ENCODE results near the gene PRKG1. TPM values are rescaled to one million over a fixed set of nuclear protein-coding genes. Genes with fewer than 3 reads are reported as not detected.

PRKG1 gene
- total RNA-seq, 4 donors from 2014 or later, result 26.5 to 72.3 (median 58.1) TPM

GRCh38 chr10:52212062-52212461, 1137.8 kb downstream of the PRKG1 start:
- Histone ChIP-seq H3K4me1 (no peaks in the 10 kb centered on the region), H3K4me3 (replicated peaks in 1 of 3) (no peak overlapping the region), H3K27me3 (no peaks in the 10 kb centered on the region), H3K36me3 (no peaks in the 10 kb centered on the region), H3K9me3 (no peaks in the 10 kb centered on the region), H3K27ac (no peak overlapping the region)
- WGBS, 2 donors, result 87 to 94% methylated on average over 4 of the region's 4 CpGs
- no peak for TF ChIP-seq POLR2A (IDR thresholded peaks at IDR 0.05)
- no peak for TF ChIP-seq CTCF (IDR thresholded peaks at IDR 0.05)
- intact Hi-C loops (cut with DNase I), result no loop called here
- no peak for DNase-seq

GRCh38 chr10:52212802-52213201, 1138.5 kb downstream of the PRKG1 start:
- Histone ChIP-seq H3K27ac (no peak overlapping the region), H3K4me1 (no peaks in the 10 kb centered on the region), H3K4me3 (replicated peaks in 1 of 3) (no peak overlapping the region), H3K9me3 (no peaks in the 10 kb centered on the region), H3K36me3 (no peaks in the 10 kb centered on the region), H3K27me3 (no peaks in the 10 kb centered on the region)
- DNase-seq, result no peak
- no peak for TF ChIP-seq CTCF (IDR thresholded peaks at IDR 0.05)
- no peak for TF ChIP-seq POLR2A (IDR thresholded peaks at IDR 0.05)
- intact Hi-C loops (cut with DNase I), result no loop called here
- WGBS, 2 donors, result 85 to 86% methylated on average over 4 of the region's 4 CpGs

- WGBS, 2 donors, result 79 to 87% methylated on average over 3 of the region's 3 CpGs
- Histone ChIP-seq H3K36me3 (no peaks in the 10 kb centered on the region), H3K9me3 (no peaks in the 10 kb centered on the region), H3K27me3 (no peaks in the 10 kb centered on the region), H3K4me3 (replicated peaks in 1 of 3) (no peak overlapping the region), H3K27ac (no peak overlapping the region), H3K4me1 (no peaks in the 10 kb centered on the region)
- no peak for TF ChIP-seq POLR2A (IDR thresholded peaks at IDR 0.05)
- no peak for TF ChIP-seq CTCF (IDR thresholded peaks at IDR 0.05)
- no peak for DNase-seq
- intact Hi-C loops (cut with DNase I), result no loop called here
Observed at GRCh38 chr10:52213321-52213752, 1139.0 kb downstream of the PRKG1 start.

GRCh38 chr10:52215745-52216361, 1141.6 kb downstream of the PRKG1 start:
- H3K27me3 ChIP-seq, result no peaks in the 10 kb centered on the region
- no peak overlapping the region for H3K4me3 ChIP-seq (replicated peaks in 1 of 3)
- TF ChIP-seq CTCF (IDR thresholded peaks at IDR 0.05) (peak; percentile 36 to 88 (median 67)), POLR2A (IDR thresholded peaks at IDR 0.05) (no peak)
- H3K4me1 ChIP-seq, result no peaks in the 10 kb centered on the region
- H3K36me3 ChIP-seq, result no peaks in the 10 kb centered on the region
- peak; percentile 30 to 36 for DNase-seq
- intact Hi-C loops (cut with DNase I), result loop anchor here (5.0 kb wide), 1 partner anchor 1209 kb away; no protein-coding TSS in a partner anchor
- no peak overlapping the region for H3K27ac ChIP-seq
- H3K9me3 ChIP-seq, result no peaks in the 10 kb centered on the region

- DNase-seq, result no peak
- no peaks in the 10 kb centered on the region for H3K36me3 ChIP-seq
- no peak for TF ChIP-seq POLR2A (IDR thresholded peaks at IDR 0.05)
- no peak for TF ChIP-seq CTCF (IDR thresholded peaks at IDR 0.05)
- no peak overlapping the region for H3K27ac ChIP-seq
- H3K27me3 ChIP-seq, result no peaks in the 10 kb centered on the region
- H3K4me1 ChIP-seq, result no peaks in the 10 kb centered on the region
- no peaks in the 10 kb centered on the region for H3K9me3 ChIP-seq
- no peak overlapping the region for H3K4me3 ChIP-seq (replicated peaks in 1 of 3)
- 60 to 62% methylated on average over 2 of the region's 2 CpGs for WGBS, 2 donors
- intact Hi-C loops (cut with DNase I), result loop anchor here (5.0 kb wide), 1 partner anchor 1210 kb away; no protein-coding TSS in a partner anchor
Observed at GRCh38 chr10:52216852-52217251, 1142.6 kb downstream of the PRKG1 start.
